H9 (cell line): ENCODE measurements around the gene SELENOW. TPM values are rescaled to one million over a fixed set of nuclear protein-coding genes. Genes with fewer than 3 reads are reported as not detected.

Experiments used
- DNase-seq: peaks from one replicate; pipeline ENCODE4 v3.0.0-alpha.2; 2017
- H2AFZ ChIP-seq: one replicate; pipeline ENCODE4 v1.6.1; 2013; ENCODE audit warnings: mild to moderate bottlenecking, low read length, control low read depth, moderate library complexity
- H2AK5ac ChIP-seq: 2 replicates; pipeline ENCODE4 v1.6.1; 2013; ENCODE audit warnings: low read length, control low read depth, mixed read lengths; ENCODE audit not compliant: insufficient read length
- H2BK120ac ChIP-seq: one replicate; pipeline ENCODE4 v1.6.1; 2013; ENCODE audit warnings: low read depth, mild to moderate bottlenecking, low read length, control low read depth, inconsistent platforms; ENCODE audit not compliant: poor library complexity, severe bottlenecking
- H2BK12ac ChIP-seq: 2 replicates; pipeline ENCODE4 v1.6.1; 2013; ENCODE audit warnings: low read length, control low read depth, mixed read lengths, low read depth; ENCODE audit not compliant: insufficient read length
- H2BK15ac ChIP-seq: 2 replicates; pipeline ENCODE4 v1.6.1; 2013; ENCODE audit warnings: low read depth, low read length, control low read depth
- H2BK20ac ChIP-seq: one replicate; pipeline ENCODE4 v1.6.1; 2013; ENCODE audit warnings: low read depth, mild to moderate bottlenecking, low read length, control low read depth, inconsistent platforms; ENCODE audit not compliant: poor library complexity, severe bottlenecking
- H2BK5ac ChIP-seq: 2 replicates; pipeline ENCODE4 v1.6.1; 2013; ENCODE audit warnings: low read length, control low read depth, mixed read lengths; ENCODE audit not compliant: insufficient read length
- H3K14ac ChIP-seq: 2 replicates; pipeline ENCODE4 v1.6.1; 2013; ENCODE audit warnings: low read length, control low read depth; ENCODE audit not compliant: insufficient read depth
- H3K18ac ChIP-seq: 2 replicates; pipeline ENCODE4 v1.6.1; 2013; ENCODE audit warnings: low read depth, mild to moderate bottlenecking, mixed read lengths, low read length, control low read depth; ENCODE audit not compliant: insufficient read length
- H3K23ac ChIP-seq: 2 replicates; pipeline ENCODE4 v1.6.1; 2013; ENCODE audit warnings: low read length, control low read depth, mixed read lengths, low read depth; ENCODE audit not compliant: insufficient read length
- H3K23me2 ChIP-seq: 2 replicates; pipeline ENCODE4 v1.6.1; 2013; ENCODE audit warnings: low read depth, mild to moderate bottlenecking, mixed read lengths, low read length, control low read depth; ENCODE audit not compliant: insufficient read length, poor library complexity, severe bottlenecking
- H3K27ac ChIP-seq: 2 replicates; pipeline ENCODE4 v1.5.1; 2013; ENCODE audit warnings: low read length, control low read depth, mixed read lengths, low read depth; ENCODE audit not compliant: insufficient read length
- H3K27me3 ChIP-seq: 2 replicates; pipeline ENCODE4 v1.6.1; 2013; ENCODE audit warnings: low read length, control low read depth, inconsistent platforms; ENCODE audit not compliant: insufficient read depth
- H3K4ac ChIP-seq: 2 replicates; pipeline ENCODE4 v1.6.1; 2013; ENCODE audit warnings: low read depth, mild to moderate bottlenecking, control low read depth, inconsistent platforms, low read length, moderate library complexity
- H3K4me1 ChIP-seq: 2 replicates; pipeline ENCODE4 v1.6.1; 2013; ENCODE audit warnings: low read length, control low read depth, inconsistent platforms; ENCODE audit not compliant: insufficient read depth
- H3K4me2 ChIP-seq: 2 replicates; pipeline ENCODE4 v1.6.1; 2013; ENCODE audit warnings: low read length, control low read depth, mixed read lengths; ENCODE audit not compliant: insufficient read length, insufficient read depth
- H3K56ac ChIP-seq: 2 replicates; pipeline ENCODE4 v1.6.1; 2013; ENCODE audit warnings: low read depth, mild to moderate bottlenecking, mixed read lengths, low read length, control low read depth; ENCODE audit not compliant: insufficient read length
- H3K79me1 ChIP-seq: 2 replicates; pipeline ENCODE4 v1.6.1; 2013; ENCODE audit warnings: low read depth, mild to moderate bottlenecking, moderate library complexity, low read length, control low read depth, inconsistent platforms; ENCODE audit not compliant: insufficient read depth, poor library complexity, severe bottlenecking
- H3K79me2 ChIP-seq: 2 replicates; pipeline ENCODE4 v1.6.1; 2013; ENCODE audit warnings: low read length, control low read depth, inconsistent platforms; ENCODE audit not compliant: insufficient read depth
- H3K9ac ChIP-seq: 2 replicates; pipeline ENCODE4 v1.6.1; 2013; ENCODE audit warnings: low read length, control low read depth, mixed read lengths; ENCODE audit not compliant: insufficient read length; ENCODE audit errors: extremely low read depth
- H3K9me3 ChIP-seq: one replicate; pipeline ENCODE4 v1.6.1; 2013; ENCODE audit warnings: low read depth, low read length, inconsistent platforms; ENCODE audit not compliant: control insufficient read depth
- H3T11ph ChIP-seq: one replicate; pipeline ENCODE4 v1.6.1; 2013; ENCODE audit warnings: mild to moderate bottlenecking, low read length, control low read depth, inconsistent platforms
- H4K20me1 ChIP-seq: one replicate; pipeline ENCODE4 v1.6.1; 2013; ENCODE audit not compliant: control insufficient read depth, insufficient read length, insufficient read depth
- H4K5ac ChIP-seq: 2 replicates; pipeline ENCODE4 v1.6.1; 2013; ENCODE audit warnings: low read depth, mild to moderate bottlenecking, mixed read lengths, low read length, control low read depth; ENCODE audit not compliant: insufficient read length
- H4K8ac ChIP-seq: replicated peaks from 2 replicates; pipeline ENCODE4 v1.6.1; 2013; ENCODE audit warnings: low read length, control low read depth, mixed read lengths, low read depth; ENCODE audit not compliant: insufficient read length
- H4K91ac ChIP-seq: 2 replicates; pipeline ENCODE4 v1.6.1; 2013; ENCODE audit warnings: low read depth, mild to moderate bottlenecking, moderate library complexity, mixed read lengths, low read length, control low read depth; ENCODE audit not compliant: insufficient read length
- H3K27ac Mint-ChIP-seq, 3 experiments: 2 replicates in 2 of 3; 3 replicates in 1 of 3; pipeline ENCODE4 v1.8.0; 2020 to 2021; ENCODE audit warnings: mixed read lengths in 3 of 3, mild to moderate bottlenecking in 1 of 3, moderate library complexity in 1 of 3
- H3K27me3 Mint-ChIP-seq: 2 replicates; pipeline ENCODE4 v1.8.0; 2021; ENCODE audit warnings: low read depth, mild to moderate bottlenecking, moderate library complexity, mixed read lengths
- H3K36me3 Mint-ChIP-seq, 3 experiments: 2 replicates in 2 of 3; 3 replicates in 1 of 3; pipeline ENCODE4 v1.8.0; 2020 to 2021; ENCODE audit warnings: low read depth in 3 of 3, mixed read lengths in 3 of 3; ENCODE audit not compliant: insufficient read depth in 1 of 3
- H3K4me1 Mint-ChIP-seq, 2 experiments: 2 replicates each; pipeline ENCODE4 v1.8.0; 2020; ENCODE audit warnings: mixed read lengths in 2 of 2
- H3K4me3 Mint-ChIP-seq, 2 experiments: 2 replicates in 1 of 2; 3 replicates in 1 of 2; pipeline ENCODE4 v1.8.0; 2020 to 2021; ENCODE audit warnings: mild to moderate bottlenecking in 2 of 2, mixed read lengths in 2 of 2, moderate library complexity in 1 of 2
- H3K9me3 Mint-ChIP-seq, 2 experiments: 2 replicates in 1 of 2; 3 replicates in 1 of 2; pipeline ENCODE4 v1.8.0; 2020; ENCODE audit warnings: mild to moderate bottlenecking in 2 of 2, mixed read lengths in 2 of 2, moderate library complexity in 1 of 2
- CTCF ChIP-seq: fragments of 200-600 bp; sonication (generic); conservative IDR thresholded peaks from 3 replicates; pipeline ENCODE4 v1.8.0; 2021; ENCODE audit warnings: antibody characterized with exemption, mild to moderate bottlenecking
- WGBS: extraction: QIAGEN DNeasy Blood & Tissue Kit; methylation state at CpG from one replicate; pipeline ENCODE4 v1.1.7; 2013; ENCODE audit warnings: missing lambda C conversion rate, low lambda C conversion rate, mixed read lengths; ENCODE audit not compliant: insufficient read length; ENCODE audit errors: extremely low coverage; 5-methylcytosine and 5-hydroxymethylcytosine counted together
- total RNA-seq: library from RNA; stranded (reverse); gene quantifications from 2 replicates; pipeline ENCODE4 v1.2.1, GENCODE V29; 2021

The SELENOW gene
- total RNA-seq, 1 experiment from 2014 or later, result 388 TPM

GRCh38 chr19:47806435-47806834 lies 27.9 kb downstream of the SELENOW start:
- no peaks in the 10 kb centered on the region for H3K27me3 ChIP-seq
- no peak overlapping the region for H2BK5ac ChIP-seq
- no peaks in the 10 kb centered on the region for H3K23me2 ChIP-seq
- no peak for TF ChIP-seq CTCF
- no peak overlapping the region for H3K14ac ChIP-seq
- H2AFZ ChIP-seq, result no peak overlapping the region
- no peaks in the 10 kb centered on the region for H4K20me1 ChIP-seq
- H3K4ac ChIP-seq, result no peak overlapping the region
- H3K4me2 ChIP-seq, result no peak overlapping the region
- H3K79me2 ChIP-seq, result no peaks in the 10 kb centered on the region
- H3K23ac ChIP-seq, result no peak overlapping the region
- H3T11ph ChIP-seq, result no peak overlapping the region
- no peak overlapping the region for H3K56ac ChIP-seq
- no peak overlapping the region for H3K27ac ChIP-seq
- no CpG with 5 or more reads among the region's 6 CpGs for WGBS
- no peak overlapping the region for H2BK12ac ChIP-seq
- no peak overlapping the region for H4K91ac ChIP-seq
- no peak overlapping the region for H4K5ac ChIP-seq
- no peaks in the 10 kb centered on the region for H3K27me3 Mint-ChIP-seq
- H3K4me1 Mint-ChIP-seq, result 0 out of 4 replicates have a peak, but pooled peaks cover 0 to 2% of the 10 kb centered on the region in 2 experiments
- no peak overlapping the region for H2BK15ac ChIP-seq
- H2AK5ac ChIP-seq, result no peak overlapping the region
- H3K79me1 ChIP-seq, result no peaks in the 10 kb centered on the region
- no peak overlapping the region for H2BK20ac ChIP-seq
- no peak for DNase-seq
- no peaks in the 10 kb centered on the region for H3K9me3 ChIP-seq
- H3K9me3 Mint-ChIP-seq, result peaks cover 0 to under 1% of the 10 kb centered on the region in 2 experiments; a peak in 2 of 5 replicates
- H2BK120ac ChIP-seq, result no peak overlapping the region
- H3K36me3 Mint-ChIP-seq, result peaks cover 0 to 1% (median 0%) of the 10 kb centered on the region in 3 experiments; a peak in 1 of 7 replicates
- no peak overlapping the region for H3K27ac Mint-ChIP-seq
- no peak overlapping the region; a peak in 1 of 5 replicates for H3K4me3 Mint-ChIP-seq
- no peak overlapping the region for H3K18ac ChIP-seq
- H3K4me1 ChIP-seq, result no peaks in the 10 kb centered on the region
- no peak overlapping the region for H3K9ac ChIP-seq
- H4K8ac ChIP-seq, result no peak overlapping the region
